Erythroblast (primary cell): Measurements from ENCODE around the gene GJA4.
"Not testable (repeated sequence)": the region's sequence is repeated elsewhere in the genome, so short reads cannot be mapped to it uniquely, and the experiment has no call there.

ENCODE experiments used
- DNase-seq, 2 experiments: peaks; one replicate each; lab custom pipeline; 2025; lab: John Stamatoyannopoulos, UW
- GATA1 ChIP-seq: IDR thresholded peaks from 2 replicates; pipeline ENCODE4 v1.6.1; 2011; ENCODE audit warnings: low read depth, mild to moderate bottlenecking, control low read depth, low read length, moderate library complexity
- POLR2A ChIP-seq: IDR thresholded peaks from 2 replicates; pipeline ENCODE4 v1.6.1; 2011; ENCODE audit warnings: mild to moderate bottlenecking, low read length

GJA4 gene

GRCh38 chr1:34759503-34760357, 33.1 kb upstream of the GJA4 start, which contains the start of gene GJB4:
Gene GJB4 (plus strand): TSS chr1:34759740. CDS start chr1:34761255, 1,515 bp downstream.
- TF ChIP-seq GATA1: no peak
- DNase-seq: no peak

- DNase-seq: no peak
- TF ChIP-seq GATA1 (no peak), POLR2A (no peak)
Observed at GRCh38 chr1:34761176-34761761, 31.5 kb upstream of the GJA4 start.

GRCh38 chr1:34761776-34762307, 31.0 kb upstream of the GJA4 start:
- TF ChIP-seq POLR2A: no peak
- no peak for TF ChIP-seq GATA1
- no peak for DNase-seq

- DNase-seq: no peak
- TF ChIP-seq POLR2A (no peak), GATA1 (no peak)
Observed at GRCh38 chr1:34762474-34763141, 30.2 kb upstream of the GJA4 start.

GRCh38 chr1:34763142-34763781, 29.5 kb upstream of the GJA4 start:
- no peak for TF ChIP-seq GATA1
- no peak for TF ChIP-seq POLR2A
- DNase-seq: no peak

GRCh38 chr1:34768856-34769255, 23.9 kb upstream of the GJA4 start:
- TF ChIP-seq POLR2A: no peak
- no peak for TF ChIP-seq GATA1
- no peak for DNase-seq

- no peak for DNase-seq
- TF ChIP-seq GATA1 (no peak), POLR2A (no peak)
Observed at GRCh38 chr1:34770891-34771504, 21.8 kb upstream of the GJA4 start.

GRCh38 chr1:34771573-34772371, 21.0 kb upstream of the GJA4 start:
- TF ChIP-seq POLR2A (no peak), GATA1 (no peak)
- DNase-seq: no peak

GRCh38 chr1:34773114-34773513, 19.7 kb upstream of the GJA4 start:
- DNase-seq: not testable (repeated sequence)

- no peak for TF ChIP-seq GATA1
- TF ChIP-seq POLR2A: no peak
- DNase-seq: no peak
Observed at GRCh38 chr1:34774957-34775356, 17.8 kb upstream of the GJA4 start.

- TF ChIP-seq GATA1: no peak
- no peak for TF ChIP-seq POLR2A
- no peak for DNase-seq
Observed at GRCh38 chr1:34776911-34777310, 15.9 kb upstream of the GJA4 start.

GRCh38 chr1:34777519-34778321, 15.1 kb upstream of the GJA4 start:
- TF ChIP-seq GATA1 (no peak), POLR2A (no peak)
- no peak for DNase-seq
